Chondrocyte (in vitro differentiated cells): Measurements from ENCODE around the gene PSMD9. TPM values are rescaled to one million over a fixed set of nuclear protein-coding genes. Genes with fewer than 3 reads are reported as not detected.

ENCODE experiments used
- DNase-seq: peaks from one replicate; pipeline ENCODE4 v3.0.0; 2021; ENCODE audit warnings: mixed read lengths, low spot score
- H3K27ac Mint-ChIP-seq: one replicate; pipeline ENCODE4 v1.8.0; 2021; ENCODE audit warnings: mild to moderate bottlenecking, moderate library complexity, mixed read lengths; ENCODE audit not compliant: unreplicated experiment
- H3K27me3 Mint-ChIP-seq: 2 replicates; pipeline ENCODE4 v1.8.0; 2021; ENCODE audit warnings: low read depth, mixed read lengths
- H3K36me3 Mint-ChIP-seq: 2 replicates; pipeline ENCODE4 v1.8.0; 2021; ENCODE audit warnings: low read depth, mixed read lengths
- H3K4me1 Mint-ChIP-seq: 2 replicates; pipeline ENCODE4 v1.8.0; 2021; ENCODE audit warnings: low read depth, mild to moderate bottlenecking, mixed read lengths
- H3K4me3 Mint-ChIP-seq: one replicate; pipeline ENCODE4 v1.8.0; 2021; ENCODE audit warnings: mild to moderate bottlenecking, moderate library complexity, mixed read lengths; ENCODE audit not compliant: unreplicated experiment
- H3K9me3 Mint-ChIP-seq: 2 replicates; pipeline ENCODE4 v1.8.0; 2021; ENCODE audit warnings: low read depth, mixed read lengths
- total RNA-seq: library from RNA; stranded (reverse); gene quantifications from 3 replicates; pipeline ENCODE4 v1.2.1, GENCODE V29; 2021
- TF ChIP-seq, protein P1 (sequence below): fragments of 200-600 bp; sonication (generic); IDR thresholded peaks from 2 replicates; pipeline ENCODE4 v1.5.0; 2021; ENCODE audit warnings: antibody characterized with exemption, mild to moderate bottlenecking, moderate library complexity

The PSMD9 gene
- total RNA-seq, 1 donor from 2014 or later: 53.5 TPM

DNA sequence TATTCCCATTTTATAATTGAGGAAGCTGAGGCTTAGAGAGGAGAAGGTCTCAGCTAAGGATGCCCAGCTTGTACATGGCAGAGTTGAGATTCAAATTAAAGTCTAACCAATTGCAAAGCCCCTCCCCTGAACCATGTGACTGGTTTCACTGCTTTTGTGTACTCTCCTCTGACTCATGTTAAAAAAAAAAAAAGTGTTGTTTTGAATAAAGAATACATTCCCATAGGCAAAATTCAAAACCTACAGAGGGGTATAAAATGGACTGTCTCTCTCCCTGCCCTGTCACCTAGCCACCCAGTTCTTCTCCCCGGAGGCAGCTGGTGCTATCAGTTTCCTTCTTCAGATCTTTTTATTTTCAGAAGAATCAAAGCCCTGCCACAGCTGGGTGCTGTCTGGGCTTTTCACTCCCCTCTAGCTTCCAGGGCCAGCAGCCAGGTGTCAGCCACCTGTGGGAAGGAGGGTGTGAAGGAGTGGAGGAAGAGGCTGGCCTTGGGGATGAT, 5.4 kb downstream of the PSMD9 start:
- Mint-ChIP-seq H3K4me3 (peak overlapping the region; percentile 22), H3K27me3 (no peaks in the 10 kb centered on the region), H3K9me3 (no peaks in the 10 kb centered on the region), H3K36me3 (peaks cover 12% of the 10 kb centered on the region), H3K27ac (peak overlapping the region; percentile 86), H3K4me1 (peaks cover 44% of the 10 kb centered on the region)
- no peak for DNase-seq
- TF ChIP-seq, protein P1, sequence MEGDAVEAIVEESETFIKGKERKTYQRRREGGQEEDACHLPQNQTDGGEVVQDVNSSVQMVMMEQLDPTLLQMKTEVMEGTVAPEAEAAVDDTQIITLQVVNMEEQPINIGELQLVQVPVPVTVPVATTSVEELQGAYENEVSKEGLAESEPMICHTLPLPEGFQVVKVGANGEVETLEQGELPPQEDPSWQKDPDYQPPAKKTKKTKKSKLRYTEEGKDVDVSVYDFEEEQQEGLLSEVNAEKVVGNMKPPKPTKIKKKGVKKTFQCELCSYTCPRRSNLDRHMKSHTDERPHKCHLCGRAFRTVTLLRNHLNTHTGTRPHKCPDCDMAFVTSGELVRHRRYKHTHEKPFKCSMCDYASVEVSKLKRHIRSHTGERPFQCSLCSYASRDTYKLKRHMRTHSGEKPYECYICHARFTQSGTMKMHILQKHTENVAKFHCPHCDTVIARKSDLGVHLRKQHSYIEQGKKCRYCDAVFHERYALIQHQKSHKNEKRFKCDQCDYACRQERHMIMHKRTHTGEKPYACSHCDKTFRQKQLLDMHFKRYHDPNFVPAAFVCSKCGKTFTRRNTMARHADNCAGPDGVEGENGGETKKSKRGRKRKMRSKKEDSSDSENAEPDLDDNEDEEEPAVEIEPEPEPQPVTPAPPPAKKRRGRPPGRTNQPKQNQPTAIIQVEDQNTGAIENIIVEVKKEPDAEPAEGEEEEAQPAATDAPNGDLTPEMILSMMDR: no peak

DNA sequence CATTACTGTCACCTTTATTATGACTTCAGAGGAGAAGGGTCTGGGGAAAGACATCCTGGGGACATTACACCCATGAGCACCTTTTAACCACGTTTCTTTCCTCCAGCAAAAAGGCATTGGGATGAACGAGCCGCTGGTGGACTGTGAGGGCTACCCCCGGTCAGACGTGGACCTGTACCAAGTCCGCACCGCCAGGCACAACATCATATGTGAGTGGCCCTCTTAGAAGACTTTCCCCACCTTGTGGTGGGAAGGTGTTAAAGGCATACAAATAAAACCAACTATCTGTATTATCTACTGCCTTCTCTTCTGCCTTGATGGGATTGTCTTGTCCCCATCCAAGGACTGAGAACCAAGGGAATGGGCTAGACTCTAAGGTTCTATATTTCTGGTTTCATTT, 6.0 kb downstream of the PSMD9 start:
- Mint-ChIP-seq H3K4me3 (no peak overlapping the region), H3K27me3 (no peaks in the 10 kb centered on the region), H3K27ac (peak overlapping the region; percentile 86), H3K4me1 (peaks cover 38% of the 10 kb centered on the region), H3K36me3 (peaks cover 17% of the 10 kb centered on the region), H3K9me3 (no peaks in the 10 kb centered on the region)
- DNase-seq: no peak
- TF ChIP-seq, protein P1: peak; percentile 69

DNA sequence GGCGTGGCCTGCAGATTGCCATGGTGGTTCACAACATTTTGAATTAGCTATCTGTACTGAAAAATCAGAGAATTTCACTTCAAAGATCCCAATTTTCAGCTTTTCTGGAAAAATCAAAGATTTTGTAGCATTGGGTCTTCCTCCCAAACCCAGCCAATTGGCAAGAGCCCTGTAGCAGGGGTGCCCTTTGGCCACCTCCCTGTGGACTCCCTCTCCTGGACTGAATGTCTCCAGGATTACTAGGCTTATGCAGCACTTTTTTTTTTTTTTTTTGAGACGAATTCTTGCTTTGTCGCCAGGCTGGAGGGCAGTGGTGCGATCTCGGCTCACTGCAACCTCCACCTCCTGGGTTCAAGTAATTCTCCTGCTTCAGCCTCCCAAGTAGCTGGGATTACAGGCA, 9.7 kb downstream of the PSMD9 start:
- DNase-seq: no peak
- peaks cover 18% of the 10 kb centered on the region for H3K4me1 Mint-ChIP-seq
- no peak overlapping the region for H3K4me3 Mint-ChIP-seq
- no peaks in the 10 kb centered on the region for H3K27me3 Mint-ChIP-seq
- H3K9me3 Mint-ChIP-seq: no peaks in the 10 kb centered on the region
- peaks cover 27% of the 10 kb centered on the region for H3K36me3 Mint-ChIP-seq
- TF ChIP-seq, protein P1: no peak
- no peak overlapping the region for H3K27ac Mint-ChIP-seq

GRCh38 chr12:121899590-121899989, 11.0 kb downstream of the PSMD9 start:
- H3K4me3 Mint-ChIP-seq: no peak overlapping the region
- no peaks in the 10 kb centered on the region for H3K9me3 Mint-ChIP-seq
- TF ChIP-seq, protein P1: no peak
- no peak for DNase-seq
- H3K27ac Mint-ChIP-seq: no peak overlapping the region
- peaks cover 29% of the 10 kb centered on the region for H3K36me3 Mint-ChIP-seq
- H3K27me3 Mint-ChIP-seq: no peaks in the 10 kb centered on the region
- H3K4me1 Mint-ChIP-seq: peaks cover 5% of the 10 kb centered on the region

- no peak for DNase-seq
- no peak overlapping the region for H3K4me3 Mint-ChIP-seq
- TF ChIP-seq, protein P1: no peak
- H3K36me3 Mint-ChIP-seq: peaks cover 29% of the 10 kb centered on the region
- no peaks in the 10 kb centered on the region for H3K27me3 Mint-ChIP-seq
- no peaks in the 10 kb centered on the region for H3K9me3 Mint-ChIP-seq
- peaks cover 5% of the 10 kb centered on the region for H3K4me1 Mint-ChIP-seq
- H3K27ac Mint-ChIP-seq: no peak overlapping the region
These were observed 14.6 kb downstream of the PSMD9 start for GRCh38 chr12:121903202-121903601.
